GM12872 (cell line): ENCODE measurements around the gene INSYN1.

Experiments used
- TF ChIP-seq, protein P1 (sequence below): IDR thresholded peaks from 3 replicates; pipeline ENCODE4 v1.5.1; 2011; ENCODE audit warnings: low read depth, mild to moderate bottlenecking, low read length, moderate library complexity; ENCODE audit not compliant: insufficient read depth

The INSYN1 gene

DNA sequence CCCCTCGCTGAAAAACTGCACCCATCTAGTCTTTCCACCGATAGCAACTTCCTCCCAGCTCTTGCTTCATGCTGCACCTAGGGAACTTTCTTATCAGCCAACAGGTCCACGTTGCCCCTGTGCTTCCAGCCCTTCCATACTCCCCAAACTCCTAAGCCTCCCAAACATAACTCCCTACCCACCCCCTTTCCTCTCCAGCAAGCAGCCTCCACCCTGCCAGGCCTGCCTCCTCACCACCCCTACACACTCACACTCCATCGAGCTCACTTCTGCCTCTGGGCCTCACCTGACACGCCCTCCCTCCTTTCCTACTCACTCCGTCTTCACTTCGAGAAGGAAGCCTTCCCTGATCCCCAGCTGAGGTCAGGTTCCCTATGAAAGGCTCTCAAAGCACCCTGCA, 8.1 kb downstream of the INSYN1 start:
- TF ChIP-seq, protein P1, sequence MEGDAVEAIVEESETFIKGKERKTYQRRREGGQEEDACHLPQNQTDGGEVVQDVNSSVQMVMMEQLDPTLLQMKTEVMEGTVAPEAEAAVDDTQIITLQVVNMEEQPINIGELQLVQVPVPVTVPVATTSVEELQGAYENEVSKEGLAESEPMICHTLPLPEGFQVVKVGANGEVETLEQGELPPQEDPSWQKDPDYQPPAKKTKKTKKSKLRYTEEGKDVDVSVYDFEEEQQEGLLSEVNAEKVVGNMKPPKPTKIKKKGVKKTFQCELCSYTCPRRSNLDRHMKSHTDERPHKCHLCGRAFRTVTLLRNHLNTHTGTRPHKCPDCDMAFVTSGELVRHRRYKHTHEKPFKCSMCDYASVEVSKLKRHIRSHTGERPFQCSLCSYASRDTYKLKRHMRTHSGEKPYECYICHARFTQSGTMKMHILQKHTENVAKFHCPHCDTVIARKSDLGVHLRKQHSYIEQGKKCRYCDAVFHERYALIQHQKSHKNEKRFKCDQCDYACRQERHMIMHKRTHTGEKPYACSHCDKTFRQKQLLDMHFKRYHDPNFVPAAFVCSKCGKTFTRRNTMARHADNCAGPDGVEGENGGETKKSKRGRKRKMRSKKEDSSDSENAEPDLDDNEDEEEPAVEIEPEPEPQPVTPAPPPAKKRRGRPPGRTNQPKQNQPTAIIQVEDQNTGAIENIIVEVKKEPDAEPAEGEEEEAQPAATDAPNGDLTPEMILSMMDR, result no peak

DNA sequence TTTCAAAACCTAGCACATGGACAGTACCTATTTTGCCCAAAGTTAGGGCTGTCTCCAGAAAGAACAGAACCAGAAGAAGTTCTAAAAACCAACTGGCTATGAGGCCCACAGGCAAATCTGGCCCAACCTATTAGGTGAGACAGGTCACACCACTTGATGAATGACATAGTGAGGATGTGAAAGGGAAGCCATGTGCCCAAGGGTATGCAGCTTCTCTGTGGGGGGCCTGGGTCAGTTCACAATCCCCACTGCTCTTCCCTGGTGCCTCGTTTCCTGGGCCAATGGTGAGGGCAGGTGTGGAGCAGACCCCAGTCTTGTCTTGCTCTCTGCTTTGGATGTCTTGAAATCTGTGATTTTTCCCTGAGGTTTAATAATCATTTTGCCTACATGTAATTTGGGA, 8.9 kb downstream of the INSYN1 start:
- TF ChIP-seq, protein P1, result no peak

DNA sequence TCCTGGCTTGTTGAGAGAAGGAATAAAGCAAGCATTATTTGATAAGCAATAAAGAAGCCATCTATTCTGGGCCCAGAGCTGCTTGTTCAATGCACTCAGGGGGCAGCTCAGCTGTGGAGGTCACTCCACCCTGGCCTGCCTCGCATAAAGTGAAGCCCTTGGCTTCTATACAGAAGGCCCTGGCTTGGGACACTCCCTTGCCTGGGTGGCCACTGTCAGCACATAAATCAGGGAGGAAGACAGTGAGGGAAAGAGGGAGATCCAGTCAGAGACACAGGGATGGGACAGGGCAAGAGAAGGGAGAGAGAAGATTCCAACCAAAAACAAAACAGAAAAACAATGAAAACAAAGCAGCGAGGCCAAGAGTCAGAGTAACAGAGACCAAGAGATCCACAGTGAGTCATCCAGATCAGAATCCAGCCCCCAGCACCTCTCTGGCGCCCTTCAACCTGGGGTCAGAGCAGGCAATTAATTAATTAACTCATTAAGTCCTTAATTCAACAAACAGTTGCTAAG, 11.8 kb downstream of the INSYN1 start:
- TF ChIP-seq, protein P1, result no peak

DNA sequence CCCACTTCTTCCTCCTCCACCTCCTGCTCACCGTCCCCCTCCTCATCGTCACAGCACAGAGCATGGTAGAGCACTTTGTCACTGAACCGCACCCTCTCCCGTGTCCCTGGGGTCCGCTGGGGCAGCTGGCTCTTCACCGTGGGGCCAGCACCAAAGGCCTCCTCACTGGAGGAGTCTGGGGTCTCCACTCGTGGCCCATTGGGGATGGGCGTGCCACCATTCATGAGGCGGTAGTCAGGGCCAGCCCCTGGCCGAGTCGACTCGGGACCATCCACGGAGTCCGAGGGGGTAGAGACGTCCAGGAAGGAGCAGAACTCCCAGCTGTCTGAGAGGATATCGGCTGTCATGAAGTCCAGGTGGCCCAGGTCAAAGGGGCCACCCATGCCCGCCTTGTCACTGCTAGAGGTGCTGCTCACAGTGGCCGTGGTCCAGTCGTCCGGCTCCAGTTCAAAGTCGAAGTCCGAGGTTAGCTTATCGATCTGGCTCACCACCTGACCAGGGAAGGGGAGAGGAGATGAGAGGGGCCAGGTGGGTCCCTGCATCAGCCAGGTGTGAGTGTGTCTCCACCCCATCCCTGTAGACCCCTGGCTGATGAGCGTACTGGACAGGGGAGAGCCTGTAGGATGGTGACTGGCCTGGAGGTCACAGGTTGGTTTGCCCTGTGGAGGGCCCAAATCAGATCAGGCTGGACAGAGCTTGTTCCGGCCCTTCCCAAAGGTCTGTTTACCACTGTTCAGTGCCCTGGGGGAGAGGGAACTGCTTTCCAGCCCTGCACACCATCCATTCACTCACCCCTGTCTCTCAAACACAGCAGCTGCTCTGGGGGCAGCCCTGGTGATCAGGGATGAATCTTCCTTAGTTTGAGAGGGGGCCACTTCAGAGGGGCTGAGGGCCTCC, 12.8 kb downstream of the INSYN1 start:
- TF ChIP-seq, protein P1, result no peak

DNA sequence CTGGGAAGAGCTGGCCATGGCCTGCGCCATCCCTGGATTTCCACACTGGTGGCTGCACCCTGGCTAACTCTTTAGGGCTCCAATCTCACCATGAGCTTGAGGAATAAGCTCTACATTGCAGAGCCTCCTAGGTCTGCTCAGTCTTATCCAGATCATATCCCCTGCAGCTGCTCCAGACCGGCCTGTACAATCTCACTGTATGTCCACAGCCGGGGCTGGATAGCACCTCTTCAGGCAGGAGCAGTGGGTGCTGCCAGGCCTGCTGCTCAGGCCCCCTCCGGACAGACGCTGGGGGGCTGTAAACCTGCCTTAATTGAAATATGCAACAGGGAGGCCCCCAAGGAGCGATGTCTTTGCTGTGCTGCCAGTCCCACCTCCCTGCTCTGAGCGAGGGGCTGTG, 15.6 kb downstream of the INSYN1 start:
- TF ChIP-seq, protein P1, result no peak

DNA sequence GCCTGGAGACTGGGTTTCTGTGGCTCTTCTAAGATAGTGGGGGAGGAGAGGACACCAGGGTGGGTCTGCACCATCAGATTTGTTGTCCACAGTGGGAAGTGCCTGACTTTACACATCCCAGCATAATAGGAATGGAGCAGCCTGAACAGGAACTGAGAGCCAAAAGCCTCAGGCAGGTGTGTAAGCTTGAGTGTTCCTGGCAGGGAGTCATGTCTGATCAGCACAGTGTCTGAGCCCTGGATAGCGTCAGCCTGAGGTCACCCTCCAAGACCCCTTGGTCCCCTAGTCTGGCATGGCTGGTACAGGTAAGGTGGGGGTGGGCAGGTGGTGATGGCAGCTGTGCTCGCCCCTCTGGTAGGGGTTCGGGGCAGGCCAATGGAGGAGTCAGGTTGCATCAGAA, 20.2 kb downstream of the INSYN1 start:
- TF ChIP-seq, protein P1, result no peak

DNA sequence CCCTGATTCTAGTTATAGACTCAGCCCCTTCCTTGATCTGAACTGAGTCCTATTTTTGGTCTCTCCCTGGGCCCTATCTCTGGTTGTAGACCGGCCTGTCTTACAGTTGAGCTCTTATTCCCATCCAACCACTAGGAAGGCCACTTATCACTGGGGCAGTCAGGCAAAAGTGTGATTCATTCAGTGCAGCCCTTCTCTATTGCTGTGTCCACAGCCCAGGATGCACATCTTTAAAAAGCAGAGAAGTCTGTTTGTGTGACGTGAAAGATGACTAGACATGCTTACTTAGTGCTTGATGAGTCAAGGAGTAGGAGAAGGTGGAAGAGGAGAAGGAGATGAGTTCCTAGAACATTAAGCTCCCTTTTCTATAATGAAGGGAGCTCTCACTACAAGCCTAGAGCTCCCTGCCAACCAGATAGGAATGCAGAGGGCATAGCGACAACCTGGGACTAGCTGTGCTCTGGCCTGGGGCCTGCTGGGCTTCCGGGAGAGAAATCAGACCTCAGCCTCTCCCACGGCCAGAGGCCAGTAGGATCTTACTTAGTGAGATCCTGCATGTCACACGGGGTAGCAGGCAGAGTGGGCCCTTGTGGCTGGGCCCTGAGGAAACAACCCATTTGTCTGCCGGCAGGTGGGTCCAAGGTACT, 25.7 kb downstream of the INSYN1 start:
- TF ChIP-seq, protein P1, result no peak
